CD4-positive, alpha-beta T cell (primary cell): ENCODE data around the gene THSD7A. TPM values are rescaled to one million over a fixed set of nuclear protein-coding genes. Genes with fewer than 3 reads are reported as not detected.
"Not testable (repeated sequence)": the region's sequence is repeated elsewhere in the genome, so short reads cannot be mapped to it uniquely, and the experiment has no call there.

Source experiments
- ATAC-seq: fragments of 200-7000 bp; cut with Tn5 transposase; one replicate; pipeline ENCODE4 v1.10.0; 2022; ENCODE audit warnings: mild to moderate bottlenecking; ENCODE audit not compliant: poor library complexity
- CTCF ChIA-PET: fragments of 350-600 bp; sonication (Branson Sonifier 250); formaldehyde crosslinking; loops from one replicate; lab custom pipeline; 2021; ENCODE audit warnings: antibody characterized with exemption, inconsistent platforms; lab: Charles Lee
- POLR2A ChIA-PET: fragments of 350-600 bp; sonication (Branson Sonifier 250); formaldehyde crosslinking; loops from one replicate; lab custom pipeline; 2021; ENCODE audit warnings: antibody characterized with exemption, inconsistent platforms; lab: Charles Lee
- DNase-seq, 14 experiments: peaks; one replicate each; pipeline ENCODE4 v3.0.0-alpha.2; 2013 to 2020; ENCODE audit warnings: mixed read lengths in 2 of 14
- H3K27ac ChIP-seq, 2 donors: one replicate each; pipeline versions ENCODE4 v1.5.1 to v1.7.0; 2013; ENCODE audit warnings: low read length in 2 of 2, low read depth in 1 of 2, mild to moderate bottlenecking in 1 of 2
- H3K27me3 ChIP-seq, 2 experiments: 1 replicate in 1 of 2; 2 replicates in 1 of 2; pipeline versions ENCODE4 v1.6.1 to v1.7.0; 2013; ENCODE audit warnings: low read length in 2 of 2, control low read depth in 1 of 2, mild to moderate bottlenecking in 1 of 2, moderate library complexity in 1 of 2; ENCODE audit not compliant: insufficient read depth in 2 of 2, control insufficient read depth in 1 of 2
- H3K36me3 ChIP-seq: one replicate; pipeline ENCODE4 v1.6.1; 2013; ENCODE audit warnings: low read length, control low read depth; ENCODE audit not compliant: insufficient read depth
- H3K4me1 ChIP-seq: one replicate; pipeline ENCODE4 v1.6.1; 2013; ENCODE audit warnings: low read length, control low read depth; ENCODE audit not compliant: insufficient read depth
- H3K4me3 ChIP-seq: one replicate; pipeline ENCODE4 v1.5.1; 2013; ENCODE audit warnings: mild to moderate bottlenecking, low read length, moderate library complexity
- H3K9me3 ChIP-seq, 2 experiments: 1 replicate in 1 of 2; 2 replicates in 1 of 2; pipeline versions ENCODE4 v1.6.1 to v1.7.0; 2013; ENCODE audit warnings: low read length in 2 of 2, mild to moderate bottlenecking in 2 of 2, control low read depth in 1 of 2, moderate library complexity in 1 of 2; ENCODE audit not compliant: control insufficient read depth in 1 of 2, insufficient read depth in 1 of 2
- H3K27ac Mint-ChIP-seq: one replicate; pipeline ENCODE4 v1.8.0; 2020; ENCODE audit warnings: mixed read lengths
- H3K27me3 Mint-ChIP-seq: one replicate; pipeline ENCODE4 v1.8.0; 2021; ENCODE audit warnings: mixed read lengths
- H3K36me3 Mint-ChIP-seq: one replicate; pipeline ENCODE4 v1.8.0; 2021; ENCODE audit warnings: low read depth, mixed read lengths
- H3K4me1 Mint-ChIP-seq: one replicate; pipeline ENCODE4 v1.8.0; 2021; ENCODE audit warnings: low read depth, mixed read lengths
- H3K4me3 Mint-ChIP-seq: one replicate; pipeline ENCODE4 v1.8.0; 2020; ENCODE audit warnings: mild to moderate bottlenecking, mixed read lengths
- H3K9me3 Mint-ChIP-seq: one replicate; pipeline ENCODE4 v1.8.0; 2020; ENCODE audit warnings: mixed read lengths
- intact Hi-C, 2 experiments: fragments of 100-400 bp; cut with DNase I in 1 of 2; cut with micrococcal nuclease in 1 of 2; formaldehyde crosslinking; loops; one replicate each; pipeline versions ENCODE4 v1.15.1 to v1.9.0; 2023 to 2025; cut with DNase I, micrococcal nuclease
- total RNA-seq, 174 experiments: library from RNA in 2 of 174; stranded (reverse) in 2 of 174; gene quantifications; one replicate each; pipeline ENCODE4 v1.2.3 and lab custom pipeline; 2021 to 2026
- TF ChIP-seq, protein P1 (sequence below): fragments of 200-600 bp; IDR thresholded peaks from one replicate; pipeline ENCODE4 v1.8.0; 2022; ENCODE audit warnings: antibody characterized with exemption, mild to moderate bottlenecking

The THSD7A gene
- total RNA-seq, 2 experiments from 2014 or later, result not detected

DNA sequence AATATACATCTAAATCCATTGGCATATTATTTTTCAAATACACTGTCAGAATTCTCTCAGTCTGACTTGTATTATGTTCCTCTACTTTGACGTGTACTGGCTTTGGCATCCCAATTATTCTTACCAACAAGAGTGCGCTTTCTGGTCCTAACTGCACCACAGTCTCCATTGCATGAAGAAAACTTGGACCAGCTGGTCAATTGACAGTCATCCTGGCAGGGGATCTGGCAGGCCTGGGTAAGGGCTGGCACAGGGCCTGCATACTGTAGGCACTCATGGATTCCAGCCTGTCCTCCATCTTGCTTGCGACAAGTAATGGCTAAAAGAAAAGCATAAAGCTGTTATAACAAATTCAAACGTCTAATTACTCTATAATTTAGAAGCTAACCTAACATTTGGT is 384.9 kb downstream of the THSD7A start:
- TF ChIP-seq, protein P1, sequence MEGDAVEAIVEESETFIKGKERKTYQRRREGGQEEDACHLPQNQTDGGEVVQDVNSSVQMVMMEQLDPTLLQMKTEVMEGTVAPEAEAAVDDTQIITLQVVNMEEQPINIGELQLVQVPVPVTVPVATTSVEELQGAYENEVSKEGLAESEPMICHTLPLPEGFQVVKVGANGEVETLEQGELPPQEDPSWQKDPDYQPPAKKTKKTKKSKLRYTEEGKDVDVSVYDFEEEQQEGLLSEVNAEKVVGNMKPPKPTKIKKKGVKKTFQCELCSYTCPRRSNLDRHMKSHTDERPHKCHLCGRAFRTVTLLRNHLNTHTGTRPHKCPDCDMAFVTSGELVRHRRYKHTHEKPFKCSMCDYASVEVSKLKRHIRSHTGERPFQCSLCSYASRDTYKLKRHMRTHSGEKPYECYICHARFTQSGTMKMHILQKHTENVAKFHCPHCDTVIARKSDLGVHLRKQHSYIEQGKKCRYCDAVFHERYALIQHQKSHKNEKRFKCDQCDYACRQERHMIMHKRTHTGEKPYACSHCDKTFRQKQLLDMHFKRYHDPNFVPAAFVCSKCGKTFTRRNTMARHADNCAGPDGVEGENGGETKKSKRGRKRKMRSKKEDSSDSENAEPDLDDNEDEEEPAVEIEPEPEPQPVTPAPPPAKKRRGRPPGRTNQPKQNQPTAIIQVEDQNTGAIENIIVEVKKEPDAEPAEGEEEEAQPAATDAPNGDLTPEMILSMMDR, result no peak
- no peaks in the 10 kb centered on the region for H3K36me3 Mint-ChIP-seq
- H3K9me3 Mint-ChIP-seq, result no peaks in the 10 kb centered on the region
- H3K27ac Mint-ChIP-seq, result no peak overlapping the region
- ChIA-PET POLR2A (no interaction called here), CTCF (no interaction called here)
- Histone ChIP-seq H3K27ac (no peak overlapping the region), H3K9me3 (peaks cover 0 to 3% of the 10 kb centered on the region in 2 experiments), H3K4me1 (no peaks in the 10 kb centered on the region), H3K36me3 (no peaks in the 10 kb centered on the region), H3K27me3 (no peaks in the 10 kb centered on the region), H3K4me3 (no peak overlapping the region)
- DNase-seq (no peak), ATAC-seq (no peak)
- no peaks in the 10 kb centered on the region for H3K4me1 Mint-ChIP-seq
- no peak overlapping the region for H3K4me3 Mint-ChIP-seq
- H3K27me3 Mint-ChIP-seq, result no peaks in the 10 kb centered on the region
- intact Hi-C loops, result no loop called here

DNA sequence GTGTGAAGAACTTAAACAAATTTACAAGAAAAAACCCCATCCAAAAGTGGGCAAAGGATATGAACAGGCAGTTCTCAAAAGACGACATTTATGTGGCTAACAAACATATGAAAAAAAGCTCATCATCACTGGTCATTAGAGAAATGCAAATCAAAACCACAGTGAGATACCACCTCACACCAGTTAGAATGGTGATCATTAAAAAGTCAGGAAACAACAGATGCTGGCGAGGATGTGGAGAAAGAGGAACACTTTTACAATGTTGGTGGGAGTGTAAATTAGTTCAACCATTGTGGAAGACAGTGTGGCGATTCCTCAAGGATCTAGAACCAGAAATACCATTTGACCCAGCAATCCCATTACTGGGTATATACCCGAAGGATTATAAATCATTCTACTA is 388.1 kb downstream of the THSD7A start:
- H3K36me3 ChIP-seq, H3K36me3 Mint-ChIP-seq, H3K27ac Mint-ChIP-seq, ATAC-seq, H3K9me3 Mint-ChIP-seq, H3K4me3 ChIP-seq, H3K27me3 ChIP-seq, DNase-seq, CTCF ChIA-PET, H3K27me3 Mint-ChIP-seq, POLR2A ChIA-PET, intact Hi-C loops, H3K4me1 Mint-ChIP-seq, H3K27ac ChIP-seq, H3K9me3 ChIP-seq, H3K4me1 ChIP-seq, H3K4me3 Mint-ChIP-seq: not testable (repeated sequence)

GRCh38 chr7:11437994-11438393 is 394.0 kb downstream of the THSD7A start:
- no peaks in the 10 kb centered on the region for H3K9me3 ChIP-seq
- no peak overlapping the region for H3K27ac ChIP-seq
- Mint-ChIP-seq H3K36me3 (no peaks in the 10 kb centered on the region), H3K9me3 (peaks cover 3% of the 10 kb centered on the region), H3K4me1 (no peaks in the 10 kb centered on the region), H3K27ac (no peak overlapping the region), H3K27me3 (no peaks in the 10 kb centered on the region), H3K4me3 (no peak overlapping the region)
- H3K4me1 ChIP-seq, result no peaks in the 10 kb centered on the region
- ATAC-seq (no peak), DNase-seq (no peak)
- H3K27me3 ChIP-seq, result no peaks in the 10 kb centered on the region
- intact Hi-C loops, result loop anchor here in 1 of 2 experiments (5.0 kb wide), 1 partner anchor 884 kb away; no protein-coding TSS in a partner anchor
- POLR2A ChIA-PET, result no interaction called here
- CTCF ChIA-PET, result no interaction called here
- TF ChIP-seq, protein P1, result no peak
- no peaks in the 10 kb centered on the region for H3K36me3 ChIP-seq
- H3K4me3 ChIP-seq, result no peak overlapping the region

- Mint-ChIP-seq H3K4me1 (no peaks in the 10 kb centered on the region), H3K27me3 (no peaks in the 10 kb centered on the region), H3K27ac (no peak overlapping the region), H3K9me3 (peaks cover 3% of the 10 kb centered on the region), H3K36me3 (no peaks in the 10 kb centered on the region), H3K4me3 (no peak overlapping the region)
- ATAC-seq (no peak), DNase-seq (no peak)
- H3K27ac ChIP-seq, result no peak overlapping the region
- no peaks in the 10 kb centered on the region for H3K36me3 ChIP-seq
- CTCF ChIA-PET, result no interaction called here
- TF ChIP-seq, protein P1, result no peak
- H3K27me3 ChIP-seq, result no peaks in the 10 kb centered on the region
- no peaks in the 10 kb centered on the region for H3K9me3 ChIP-seq
- POLR2A ChIA-PET, result no interaction called here
- H3K4me1 ChIP-seq, result no peaks in the 10 kb centered on the region
- no peak overlapping the region for H3K4me3 ChIP-seq
- intact Hi-C loops, result loop anchor here in 1 of 2 experiments (5.0 kb wide), 1 partner anchor 885 kb away; no protein-coding TSS in a partner anchor
Observed at GRCh38 chr7:11436773-11437524, 395.0 kb downstream of the THSD7A start.
